Liver (tissue), 3 donors: ENCODE measurements around the gene SELENOI.

ENCODE experiments used
- EGR1 ChIP-seq, 2 donors: IDR thresholded peaks; 2 replicates each; pipeline ENCODE4 v1.6.1; 2016 to 2018; ENCODE audit warnings: antibody characterized with exemption in 2 of 2, low read depth in 2 of 2
- FOXA1 ChIP-seq: IDR thresholded peaks from 2 replicates; pipeline ENCODE4 v1.6.1; 2016; ENCODE audit warnings: antibody characterized with exemption
- GABPA ChIP-seq, 2 donors: IDR thresholded peaks in 1 of 2; conservative IDR thresholded peaks in 1 of 2; 2 replicates each; pipeline ENCODE4 v1.6.1; 2016; ENCODE audit warnings: antibody characterized with exemption in 2 of 2, mild to moderate bottlenecking in 1 of 2, moderate library complexity in 1 of 2
- HNF4A ChIP-seq, 2 donors: conservative IDR thresholded peaks; 2 replicates each; pipeline ENCODE4 v1.6.1; 2016; ENCODE audit warnings: antibody characterized with exemption in 2 of 2, mild to moderate bottlenecking in 2 of 2
- JUND ChIP-seq, 2 donors: IDR thresholded peaks; 2 replicates each; pipeline ENCODE4 v1.6.1; 2016; ENCODE audit warnings: antibody characterized with exemption in 2 of 2
- RAD21 ChIP-seq, 2 donors: IDR thresholded peaks; 2 replicates each; pipeline ENCODE4 v1.6.1; 2016; ENCODE audit warnings: antibody characterized with exemption in 2 of 2, mild to moderate bottlenecking in 2 of 2
- RXRA ChIP-seq, 2 donors: IDR thresholded peaks; 2 replicates each; pipeline ENCODE4 v1.6.1; 2017 to 2018; ENCODE audit warnings: antibody characterized with exemption in 2 of 2, mild to moderate bottlenecking in 1 of 2
- SP1 ChIP-seq: IDR thresholded peaks from 2 replicates; pipeline ENCODE4 v1.6.1; 2018; ENCODE audit warnings: antibody characterized with exemption, mild to moderate bottlenecking
- TAF1 ChIP-seq: conservative IDR thresholded peaks from 2 replicates; pipeline ENCODE4 v1.6.1; 2016; ENCODE audit warnings: antibody characterized with exemption, mild to moderate bottlenecking
- YY1 ChIP-seq: IDR thresholded peaks from 2 replicates; pipeline ENCODE4 v1.6.1; 2016; ENCODE audit warnings: antibody characterized with exemption, mild to moderate bottlenecking
- TF ChIP-seq, protein P1 (sequence below): fragments of 150-350 bp; IDR thresholded peaks from 2 replicates; pipeline ENCODE4 v1.5.1; 2017; ENCODE audit warnings: improper control_type of control experiment, low read depth, low read length; ENCODE audit not compliant: missing input control
- TF ChIP-seq, protein P2 (sequence below): IDR thresholded peaks from 2 replicates; pipeline ENCODE4 v1.6.1; 2016; ENCODE audit warnings: antibody characterized with exemption, mild to moderate bottlenecking
- TF ChIP-seq, protein P3 (sequence below): IDR thresholded peaks from 2 replicates; pipeline ENCODE4 v1.6.1; 2016; ENCODE audit warnings: antibody characterized with exemption
- TF ChIP-seq, protein P4 (sequence below): IDR thresholded peaks from 2 replicates; pipeline ENCODE4 v1.6.1; 2016; ENCODE audit warnings: antibody characterized with exemption
- donor health status: healthy.
- donor health status: healthy.

DNA sequence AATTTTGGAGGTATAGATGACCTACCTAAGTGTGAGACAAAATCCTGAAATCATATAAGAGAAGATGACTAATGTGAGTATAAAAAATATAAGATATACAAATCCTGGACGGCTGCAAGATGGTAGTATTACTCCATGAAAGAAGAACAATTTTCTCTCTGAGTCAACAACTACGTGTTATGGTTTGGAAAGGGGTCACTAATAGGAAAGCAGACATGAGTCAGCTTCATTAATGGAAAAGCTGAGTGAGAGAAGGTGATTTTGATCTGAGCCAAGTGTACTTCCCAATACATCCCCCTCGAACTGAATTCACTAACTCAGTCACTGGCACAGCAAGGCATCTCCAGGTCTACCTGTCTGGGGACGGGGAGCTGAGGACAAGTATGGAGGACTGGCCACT is 20.1 kb upstream of the SELENOI start:
- TF ChIP-seq, protein P1, sequence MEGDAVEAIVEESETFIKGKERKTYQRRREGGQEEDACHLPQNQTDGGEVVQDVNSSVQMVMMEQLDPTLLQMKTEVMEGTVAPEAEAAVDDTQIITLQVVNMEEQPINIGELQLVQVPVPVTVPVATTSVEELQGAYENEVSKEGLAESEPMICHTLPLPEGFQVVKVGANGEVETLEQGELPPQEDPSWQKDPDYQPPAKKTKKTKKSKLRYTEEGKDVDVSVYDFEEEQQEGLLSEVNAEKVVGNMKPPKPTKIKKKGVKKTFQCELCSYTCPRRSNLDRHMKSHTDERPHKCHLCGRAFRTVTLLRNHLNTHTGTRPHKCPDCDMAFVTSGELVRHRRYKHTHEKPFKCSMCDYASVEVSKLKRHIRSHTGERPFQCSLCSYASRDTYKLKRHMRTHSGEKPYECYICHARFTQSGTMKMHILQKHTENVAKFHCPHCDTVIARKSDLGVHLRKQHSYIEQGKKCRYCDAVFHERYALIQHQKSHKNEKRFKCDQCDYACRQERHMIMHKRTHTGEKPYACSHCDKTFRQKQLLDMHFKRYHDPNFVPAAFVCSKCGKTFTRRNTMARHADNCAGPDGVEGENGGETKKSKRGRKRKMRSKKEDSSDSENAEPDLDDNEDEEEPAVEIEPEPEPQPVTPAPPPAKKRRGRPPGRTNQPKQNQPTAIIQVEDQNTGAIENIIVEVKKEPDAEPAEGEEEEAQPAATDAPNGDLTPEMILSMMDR = no peak
- TF ChIP-seq TAF1 = no peak
- no peak for TF ChIP-seq SP1
- TF ChIP-seq EGR1 (IDR thresholded peaks at IDR 0.05; ENCODE audit: low read depth in 2 of 2) = no peak
- TF ChIP-seq YY1 = no peak
- TF ChIP-seq JUND (IDR thresholded peaks at IDR 0.05) = no peak
- TF ChIP-seq, protein P2, sequence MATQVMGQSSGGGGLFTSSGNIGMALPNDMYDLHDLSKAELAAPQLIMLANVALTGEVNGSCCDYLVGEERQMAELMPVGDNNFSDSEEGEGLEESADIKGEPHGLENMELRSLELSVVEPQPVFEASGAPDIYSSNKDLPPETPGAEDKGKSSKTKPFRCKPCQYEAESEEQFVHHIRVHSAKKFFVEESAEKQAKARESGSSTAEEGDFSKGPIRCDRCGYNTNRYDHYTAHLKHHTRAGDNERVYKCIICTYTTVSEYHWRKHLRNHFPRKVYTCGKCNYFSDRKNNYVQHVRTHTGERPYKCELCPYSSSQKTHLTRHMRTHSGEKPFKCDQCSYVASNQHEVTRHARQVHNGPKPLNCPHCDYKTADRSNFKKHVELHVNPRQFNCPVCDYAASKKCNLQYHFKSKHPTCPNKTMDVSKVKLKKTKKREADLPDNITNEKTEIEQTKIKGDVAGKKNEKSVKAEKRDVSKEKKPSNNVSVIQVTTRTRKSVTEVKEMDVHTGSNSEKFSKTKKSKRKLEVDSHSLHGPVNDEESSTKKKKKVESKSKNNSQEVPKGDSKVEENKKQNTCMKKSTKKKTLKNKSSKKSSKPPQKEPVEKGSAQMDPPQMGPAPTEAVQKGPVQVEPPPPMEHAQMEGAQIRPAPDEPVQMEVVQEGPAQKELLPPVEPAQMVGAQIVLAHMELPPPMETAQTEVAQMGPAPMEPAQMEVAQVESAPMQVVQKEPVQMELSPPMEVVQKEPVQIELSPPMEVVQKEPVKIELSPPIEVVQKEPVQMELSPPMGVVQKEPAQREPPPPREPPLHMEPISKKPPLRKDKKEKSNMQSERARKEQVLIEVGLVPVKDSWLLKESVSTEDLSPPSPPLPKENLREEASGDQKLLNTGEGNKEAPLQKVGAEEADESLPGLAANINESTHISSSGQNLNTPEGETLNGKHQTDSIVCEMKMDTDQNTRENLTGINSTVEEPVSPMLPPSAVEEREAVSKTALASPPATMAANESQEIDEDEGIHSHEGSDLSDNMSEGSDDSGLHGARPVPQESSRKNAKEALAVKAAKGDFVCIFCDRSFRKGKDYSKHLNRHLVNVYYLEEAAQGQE = no peak
- no peak for TF ChIP-seq HNF4A (conservative IDR thresholded peaks at IDR 0.05)
- no peak for TF ChIP-seq RXRA (IDR thresholded peaks at IDR 0.05)
- no peak for TF ChIP-seq FOXA1
- TF ChIP-seq, protein P3, sequence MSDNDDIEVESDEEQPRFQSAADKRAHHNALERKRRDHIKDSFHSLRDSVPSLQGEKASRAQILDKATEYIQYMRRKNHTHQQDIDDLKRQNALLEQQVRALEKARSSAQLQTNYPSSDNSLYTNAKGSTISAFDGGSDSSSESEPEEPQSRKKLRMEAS = no peak
- no peak for TF ChIP-seq GABPA (IDR thresholded peaks at IDR 0.05 in 1 of 2, conservative IDR thresholded peaks at IDR 0.05 in 1 of 2)
- TF ChIP-seq, protein P4, sequence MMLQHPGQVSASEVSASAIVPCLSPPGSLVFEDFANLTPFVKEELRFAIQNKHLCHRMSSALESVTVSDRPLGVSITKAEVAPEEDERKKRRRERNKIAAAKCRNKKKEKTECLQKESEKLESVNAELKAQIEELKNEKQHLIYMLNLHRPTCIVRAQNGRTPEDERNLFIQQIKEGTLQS = no peak
- no peak for TF ChIP-seq RAD21 (IDR thresholded peaks at IDR 0.05)
